ENCODE data around the gene MYO1A.
"Not testable (repeated sequence)": the region's sequence is repeated elsewhere in the genome, so short reads cannot be mapped to it uniquely, and the experiment has no call there.

Gene MYO1A

GRCh38 chr12:56991319-56992246 is 58.3 kb downstream of the MYO1A start:
- DNase-seq, result no peak

- DNase-seq, result no peak
These were observed 59.1 kb downstream of the MYO1A start for GRCh38 chr12:56990648-56991318.

GRCh38 chr12:56989861-56990610 is 59.9 kb downstream of the MYO1A start:
- no peak for DNase-seq

- DNase-seq, result no peak
These were observed 61.7 kb downstream of the MYO1A start for GRCh38 chr12:56988207-56988739.

GRCh38 chr12:56987551-56988053 is 62.3 kb downstream of the MYO1A start:
- DNase-seq, result peak; percentile 59

GRCh38 chr12:56987011-56987410 is 62.9 kb downstream of the MYO1A start:
- no peak for DNase-seq

GRCh38 chr12:56985714-56986113 is 64.2 kb downstream of the MYO1A start:
- peak; percentile 69 for DNase-seq

- DNase-seq, result no peak
These were observed 66.5 kb downstream of the MYO1A start for GRCh38 chr12:56983386-56983785.

GRCh38 chr12:56982578-56983236 is 67.2 kb downstream of the MYO1A start:
- DNase-seq, result not testable (repeated sequence)

GRCh38 chr12:56980941-56981530 is 68.9 kb downstream of the MYO1A start:
- DNase-seq, result no peak

- no peak for DNase-seq
These were observed 69.7 kb downstream of the MYO1A start for GRCh38 chr12:56980268-56980667.

- DNase-seq, result no peak
These were observed 70.3 kb downstream of the MYO1A start for GRCh38 chr12:56979628-56980027.

Data from kidney glomerular epithelial cell (primary cell).